NB4 (cell line): Measurements from ENCODE around the gene MYO1D.
"Not testable (repeated sequence)": the region's sequence is repeated elsewhere in the genome, so short reads cannot be mapped to it uniquely, and the experiment has no call there.

Experiments used
- DNase-seq: peaks from one replicate; pipeline ENCODE4 v3.0.0; 2010; ENCODE audit warnings: low read depth
- H3K4me3 ChIP-seq: one replicate; pipeline ENCODE4 v1.5.1; 2011; ENCODE audit warnings: mild to moderate bottlenecking, low read depth, low read length, moderate library complexity
- MYC ChIP-seq: IDR thresholded peaks from 2 replicates; pipeline ENCODE4 v1.6.1; 2011; ENCODE audit warnings: low read depth, low read length
- POLR2A ChIP-seq: IDR thresholded peaks from 2 replicates; pipeline ENCODE4 v1.6.1; 2011; ENCODE audit warnings: mild to moderate bottlenecking; ENCODE audit not compliant: insufficient read length; ENCODE audit errors: extremely low read depth
- TF ChIP-seq, protein P1 (sequence below): IDR thresholded peaks from 2 replicates; pipeline ENCODE4 v1.6.1; 2011; ENCODE audit warnings: low read depth, low read length
- TF ChIP-seq, protein P2 (sequence below): IDR thresholded peaks from one replicate; pipeline ENCODE4 v1.5.1; 2012; ENCODE audit warnings: low read depth, low read length

MYO1D gene

DNA sequence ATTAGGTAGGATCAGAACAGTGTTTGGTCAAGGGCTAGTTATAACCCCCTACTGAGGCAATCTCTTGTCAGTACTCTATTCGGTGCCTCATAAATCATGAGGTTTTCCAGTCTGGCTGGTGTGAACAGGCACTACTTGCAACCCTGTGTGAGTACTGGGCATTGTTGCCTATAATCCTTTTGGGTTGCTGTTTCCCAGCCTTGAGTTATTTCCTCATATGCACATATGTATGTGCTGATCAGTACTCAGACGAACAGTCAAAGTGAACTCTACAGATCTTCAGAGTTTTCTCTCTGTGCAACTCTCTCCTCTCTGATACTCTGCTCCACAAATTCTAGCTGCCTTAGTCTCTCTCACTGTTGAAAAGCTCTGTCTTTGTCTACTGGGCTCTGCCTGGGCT is 225.8 kb downstream of the MYO1D start:
- no peak overlapping the region for H3K4me3 ChIP-seq
- DNase-seq = no peak
- TF ChIP-seq POLR2A = no peak
- TF ChIP-seq, protein P1, sequence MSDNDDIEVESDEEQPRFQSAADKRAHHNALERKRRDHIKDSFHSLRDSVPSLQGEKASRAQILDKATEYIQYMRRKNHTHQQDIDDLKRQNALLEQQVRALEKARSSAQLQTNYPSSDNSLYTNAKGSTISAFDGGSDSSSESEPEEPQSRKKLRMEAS = no peak
- TF ChIP-seq, protein P2, sequence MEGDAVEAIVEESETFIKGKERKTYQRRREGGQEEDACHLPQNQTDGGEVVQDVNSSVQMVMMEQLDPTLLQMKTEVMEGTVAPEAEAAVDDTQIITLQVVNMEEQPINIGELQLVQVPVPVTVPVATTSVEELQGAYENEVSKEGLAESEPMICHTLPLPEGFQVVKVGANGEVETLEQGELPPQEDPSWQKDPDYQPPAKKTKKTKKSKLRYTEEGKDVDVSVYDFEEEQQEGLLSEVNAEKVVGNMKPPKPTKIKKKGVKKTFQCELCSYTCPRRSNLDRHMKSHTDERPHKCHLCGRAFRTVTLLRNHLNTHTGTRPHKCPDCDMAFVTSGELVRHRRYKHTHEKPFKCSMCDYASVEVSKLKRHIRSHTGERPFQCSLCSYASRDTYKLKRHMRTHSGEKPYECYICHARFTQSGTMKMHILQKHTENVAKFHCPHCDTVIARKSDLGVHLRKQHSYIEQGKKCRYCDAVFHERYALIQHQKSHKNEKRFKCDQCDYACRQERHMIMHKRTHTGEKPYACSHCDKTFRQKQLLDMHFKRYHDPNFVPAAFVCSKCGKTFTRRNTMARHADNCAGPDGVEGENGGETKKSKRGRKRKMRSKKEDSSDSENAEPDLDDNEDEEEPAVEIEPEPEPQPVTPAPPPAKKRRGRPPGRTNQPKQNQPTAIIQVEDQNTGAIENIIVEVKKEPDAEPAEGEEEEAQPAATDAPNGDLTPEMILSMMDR = no peak
- no peak for TF ChIP-seq MYC

DNA sequence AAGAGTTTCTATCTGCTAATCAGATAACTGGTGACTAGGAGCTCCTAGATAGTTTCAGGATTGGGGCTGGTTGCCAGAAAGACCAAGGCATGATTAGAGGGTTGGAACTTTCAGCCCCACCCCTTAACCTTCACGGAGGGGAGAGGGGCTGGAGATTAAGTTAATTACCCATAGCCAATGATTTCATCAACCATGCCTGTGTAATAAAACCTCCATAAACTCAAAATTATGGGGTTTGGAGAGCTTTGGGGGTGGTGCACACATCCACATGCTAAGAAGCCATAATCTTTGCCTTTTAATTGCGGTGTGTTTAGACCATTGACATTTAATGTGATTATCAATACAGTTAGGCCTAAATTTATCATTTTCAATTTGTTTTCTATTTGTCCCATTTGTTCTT is 228.5 kb downstream of the MYO1D start:
- no peak for DNase-seq
- no peak overlapping the region for H3K4me3 ChIP-seq
- TF ChIP-seq, protein P1 = no peak
- TF ChIP-seq MYC (no peak), POLR2A (no peak)

DNA sequence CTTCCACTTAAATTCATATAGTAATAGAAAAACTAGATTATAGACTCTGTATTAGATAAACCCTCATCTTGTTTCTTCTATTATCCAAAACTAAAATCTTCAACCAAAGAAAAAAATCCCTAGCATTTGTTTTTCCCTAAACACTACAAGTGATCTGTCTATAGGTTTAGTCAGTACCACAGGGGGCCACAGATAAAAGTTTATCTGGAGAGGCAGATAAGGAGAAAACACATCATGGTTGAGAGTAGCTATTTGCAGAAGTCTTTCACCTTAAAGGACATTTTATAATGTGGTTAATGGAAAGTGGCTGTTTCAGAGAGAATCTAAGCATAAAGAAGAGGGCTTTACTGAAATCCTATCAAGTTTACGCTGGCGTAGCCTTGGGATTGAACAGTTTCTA is 230.0 kb downstream of the MYO1D start:
- DNase-seq = no peak
- TF ChIP-seq, protein P1 = no peak
- TF ChIP-seq, protein P2 = no peak
- TF ChIP-seq MYC (no peak), POLR2A (no peak)
- no peak overlapping the region for H3K4me3 ChIP-seq

DNA sequence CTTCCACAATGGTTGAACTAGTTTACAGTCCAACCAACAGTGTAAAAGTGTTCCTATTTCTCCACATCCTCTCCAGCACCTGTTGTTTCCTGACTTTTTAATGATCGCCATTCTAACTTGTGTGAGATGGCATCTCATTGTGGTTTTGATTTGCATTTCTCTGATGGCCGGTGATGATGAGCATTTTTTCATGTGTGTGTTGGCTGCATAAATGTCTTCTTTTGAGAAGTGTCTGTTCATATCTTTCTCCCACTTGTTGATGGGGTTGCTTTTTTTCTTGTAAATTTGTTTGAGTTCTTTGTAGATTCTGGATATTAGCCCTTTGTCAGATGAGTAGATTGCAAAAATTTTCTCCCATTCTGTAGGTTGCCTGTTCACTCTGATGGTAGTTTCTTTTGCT is 235.4 kb downstream of the MYO1D start:
- not testable (repeated sequence) for DNase-seq, H3K4me3 ChIP-seq

DNA sequence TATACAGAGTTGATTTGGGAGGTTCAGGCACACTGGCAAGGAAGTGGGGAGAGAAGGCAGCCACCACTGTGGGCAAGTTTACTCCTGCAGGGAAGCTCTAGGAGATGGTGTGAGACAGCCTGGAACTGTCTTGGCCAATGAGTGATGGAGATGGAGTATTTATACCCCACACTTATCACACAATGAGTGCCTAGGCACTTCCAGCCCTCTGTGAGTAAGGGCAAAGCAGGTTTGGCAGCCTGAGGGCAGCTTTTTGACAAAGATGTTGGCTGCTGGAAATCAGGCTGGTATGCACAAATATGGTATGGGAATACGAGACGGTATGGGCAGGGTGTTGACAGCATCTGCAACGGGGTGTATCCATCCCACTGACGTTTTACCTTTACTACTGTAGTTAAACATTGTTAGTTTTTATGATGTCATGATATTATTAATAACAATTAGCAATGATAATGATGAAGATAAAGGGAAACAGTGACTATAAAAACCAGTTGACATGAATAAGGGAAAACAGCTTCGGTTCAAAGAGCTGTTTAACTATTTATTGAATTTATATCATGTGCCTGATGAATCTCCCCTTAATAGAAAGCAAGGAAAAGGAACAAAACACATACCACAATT is 240.2 kb downstream of the MYO1D start:
- no peak for DNase-seq
- no peak overlapping the region for H3K4me3 ChIP-seq
- TF ChIP-seq POLR2A (no peak), MYC (no peak)
- TF ChIP-seq, protein P1 = no peak
- TF ChIP-seq, protein P2 = no peak

DNA sequence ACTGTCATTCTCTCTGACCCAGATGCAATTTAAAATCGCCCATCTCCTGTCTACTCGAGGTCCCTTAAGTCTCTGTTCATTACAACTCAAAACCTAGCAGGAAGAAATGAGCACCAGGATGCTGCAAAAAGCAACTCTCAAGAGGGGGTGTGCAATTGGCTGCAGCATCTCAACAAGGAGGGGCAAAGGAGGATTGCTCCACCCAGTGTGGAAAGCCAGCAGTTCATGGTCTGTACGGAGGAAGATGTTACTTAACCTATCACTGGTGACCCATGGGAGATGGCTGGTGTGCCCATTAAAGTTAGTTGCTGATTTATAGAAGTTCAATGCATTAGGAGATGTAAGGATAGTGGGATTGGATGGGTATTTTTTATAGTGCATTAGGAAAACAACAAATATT is 242.8 kb downstream of the MYO1D start:
- peak; percentile 28 for DNase-seq
- TF ChIP-seq, protein P1 = no peak
- TF ChIP-seq, protein P2 = no peak
- TF ChIP-seq POLR2A = no peak
- no peak for TF ChIP-seq MYC
- H3K4me3 ChIP-seq = no peak overlapping the region
